Activated CD4-positive, alpha-beta T cell treated with anti-CD3 and anti-CD28 coated beads for 36 hours (primary cell): ENCODE results near the gene ZNF319. TPM values are rescaled to one million over a fixed set of nuclear protein-coding genes. Genes with fewer than 3 reads are reported as not detected.
"Not testable (repeated sequence)": the region's sequence is repeated elsewhere in the genome, so short reads cannot be mapped to it uniquely, and the experiment has no call there.

ENCODE experiments used
- ATAC-seq: fragments of 200-7000 bp; cut with Tn5 transposase; one replicate; pipeline ENCODE4 v1.10.0; 2021; ENCODE audit warnings: mild to moderate bottlenecking, moderate library complexity
- CTCF ChIA-PET: fragments of 350-600 bp; sonication (Branson Sonifier 250); formaldehyde crosslinking; loops from one replicate; lab custom pipeline; 2021; ENCODE audit warnings: antibody characterized with exemption; lab: Charles Lee
- POLR2A ChIA-PET: fragments of 350-600 bp; sonication (Branson Sonifier 250); formaldehyde crosslinking; loops from one replicate; lab custom pipeline; 2021; ENCODE audit warnings: antibody characterized with exemption, inconsistent platforms; lab: Charles Lee
- DNase-seq: peaks from one replicate; pipeline ENCODE4 v3.0.0-alpha.2; 2020
- H3K27ac Mint-ChIP-seq: one replicate; pipeline ENCODE4 v1.8.0; 2021; ENCODE audit warnings: mixed read lengths
- H3K27me3 Mint-ChIP-seq: one replicate; pipeline ENCODE4 v1.8.0; 2021; ENCODE audit warnings: mixed read lengths
- H3K36me3 Mint-ChIP-seq: one replicate; pipeline ENCODE4 v1.8.0; 2021; ENCODE audit warnings: low read depth, mixed read lengths
- H3K4me1 Mint-ChIP-seq: one replicate; pipeline ENCODE4 v1.8.0; 2021; ENCODE audit warnings: mixed read lengths
- H3K4me3 Mint-ChIP-seq: one replicate; pipeline ENCODE4 v1.8.0; 2021; ENCODE audit warnings: mild to moderate bottlenecking, moderate library complexity, mixed read lengths
- H3K9me3 Mint-ChIP-seq: one replicate; pipeline ENCODE4 v1.8.0; 2021; ENCODE audit warnings: low read depth, mixed read lengths
- intact Hi-C, 2 experiments: fragments of 100-400 bp; cut with DNase I in 1 of 2; cut with micrococcal nuclease in 1 of 2; formaldehyde crosslinking; loops; one replicate each; pipeline versions ENCODE4 v1.14.2 to v1.15.1; 2022 to 2024; cut with DNase I, micrococcal nuclease
- total RNA-seq, 2 experiments: library from RNA; stranded (reverse); gene quantifications; one replicate each; pipeline ENCODE4 v1.2.3, GENCODE V29; 2021

Gene ZNF319
- total RNA-seq, 2 experiments from 2014 or later = 5.3 to 6.6 TPM

GRCh38 chr16:57985204-57986181 lies 15.0 kb downstream of the ZNF319 start:
- Mint-ChIP-seq H3K27me3 (no peaks in the 10 kb centered on the region), H3K9me3 (no peaks in the 10 kb centered on the region), H3K4me1 (peaks cover 7% of the 10 kb centered on the region), H3K4me3 (peak overlapping the region; percentile 76), H3K27ac (peak overlapping the region; percentile 25), H3K36me3 (no peaks in the 10 kb centered on the region)
- DNase-seq = peak; percentile 47
- POLR2A ChIA-PET = no interaction called here
- ATAC-seq = peak; percentile 50
- CTCF ChIA-PET = interaction anchor here (0.6 kb wide), 1 partner anchor 129 kb away, joined by 4 read pairs; no protein-coding TSS in a partner anchor
- intact Hi-C loops = loop anchor here (1.0 to 2.0 kb wide), 6 partner anchors 16 to 264 kb away; partner anchors contain the start of genes USB1 (in 2 of the 2), CFAP20 (in 1 of the 2) and MMP15 (in 1 of the 2)

- ATAC-seq = peak; percentile 100
- no peak overlapping the region for H3K27ac Mint-ChIP-seq
- H3K9me3 Mint-ChIP-seq = no peaks in the 10 kb centered on the region
- ChIA-PET POLR2A (no interaction called here), CTCF (interaction anchor here (0.6 kb wide), 1 partner anchor 128 kb away, joined by 4 read pairs; no protein-coding TSS in a partner anchor)
- peak; percentile 97 for DNase-seq
- H3K4me1 Mint-ChIP-seq = peaks cover 7% of the 10 kb centered on the region
- intact Hi-C loops = loop anchor here (1.0 to 2.0 kb wide), 7 partner anchors 17 to 265 kb away; partner anchors contain the start of genes USB1 (in 2 of the 2), CFAP20 (in 1 of the 2), KATNB1 (in 1 of the 2) and MMP15 (in 1 of the 2)
- H3K36me3 Mint-ChIP-seq = no peaks in the 10 kb centered on the region
- H3K27me3 Mint-ChIP-seq = no peaks in the 10 kb centered on the region
- peak overlapping the region; percentile 76 for H3K4me3 Mint-ChIP-seq
Measured at GRCh38 chr16:57984443-57985203, 15.8 kb downstream of the ZNF319 start.

- ChIA-PET POLR2A (no interaction called here), CTCF (interaction anchor here (1.7 kb wide), 1 partner anchor 41 kb away, joined by 4 read pairs; no protein-coding TSS in a partner anchor)
- H3K27me3 Mint-ChIP-seq = no peaks in the 10 kb centered on the region
- no peak overlapping the region for H3K4me3 Mint-ChIP-seq
- ATAC-seq (no peak), DNase-seq (no peak)
- no peak overlapping the region for H3K27ac Mint-ChIP-seq
- no peaks in the 10 kb centered on the region for H3K36me3 Mint-ChIP-seq
- intact Hi-C loops = no loop called here
- H3K9me3 Mint-ChIP-seq = no peaks in the 10 kb centered on the region
- peaks cover 7% of the 10 kb centered on the region for H3K4me1 Mint-ChIP-seq
Measured at GRCh38 chr16:57982385-57982784, 18.1 kb downstream of the ZNF319 start.

- intact Hi-C loops = no loop called here
- Mint-ChIP-seq H3K9me3 (no peaks in the 10 kb centered on the region), H3K36me3 (no peaks in the 10 kb centered on the region), H3K27ac (no peak overlapping the region), H3K27me3 (no peaks in the 10 kb centered on the region), H3K4me3 (no peak overlapping the region), H3K4me1 (peaks cover 7% of the 10 kb centered on the region)
- ChIA-PET POLR2A (no interaction called here), CTCF (no interaction called here)
- no peak for DNase-seq
- no peak for ATAC-seq
Measured at GRCh38 chr16:57981636-57982035, 18.8 kb downstream of the ZNF319 start.

- Mint-ChIP-seq H3K4me1 (peaks cover under 1% of the 10 kb centered on the region), H3K27ac (no peak overlapping the region), H3K4me3 (no peak overlapping the region), H3K36me3 (no peaks in the 10 kb centered on the region), H3K9me3 (no peaks in the 10 kb centered on the region), H3K27me3 (no peaks in the 10 kb centered on the region)
- DNase-seq (no peak), ATAC-seq (no peak)
- ChIA-PET CTCF (interaction anchor here (0.9 kb wide), 2 partner anchors 13 to 20 kb away, joined by 3 to 5 read pairs; no protein-coding TSS in a partner anchor), POLR2A (no interaction called here)
- intact Hi-C loops = no loop called here
Measured at GRCh38 chr16:57979006-57979585, 21.4 kb downstream of the ZNF319 start.

GRCh38 chr16:57978070-57978465 lies 22.4 kb downstream of the ZNF319 start:
- POLR2A ChIA-PET, ATAC-seq, intact Hi-C loops, H3K4me3 Mint-ChIP-seq, DNase-seq, H3K9me3 Mint-ChIP-seq, H3K36me3 Mint-ChIP-seq, H3K27me3 Mint-ChIP-seq, H3K4me1 Mint-ChIP-seq, H3K27ac Mint-ChIP-seq: not testable (repeated sequence)
- CTCF ChIA-PET = interaction anchor here (0.6 kb wide), 1 partner anchor 1658 kb away, joined by 3 read pairs; no protein-coding TSS in a partner anchor

- intact Hi-C loops = no loop called here
- CTCF ChIA-PET = interaction anchor here (0.6 to 1.3 kb wide), 3 partner anchors 14 to 1657 kb away, joined by 3 to 4 read pairs (median 3); no protein-coding TSS in a partner anchor
- ATAC-seq = no peak
- Mint-ChIP-seq H3K36me3 (no peaks in the 10 kb centered on the region), H3K9me3 (no peaks in the 10 kb centered on the region), H3K27me3 (no peaks in the 10 kb centered on the region), H3K27ac (no peak overlapping the region), H3K4me3 (no peak overlapping the region), H3K4me1 (no peaks in the 10 kb centered on the region)
- POLR2A ChIA-PET = no interaction called here
- no peak for DNase-seq
Measured at GRCh38 chr16:57977418-57978069, 22.9 kb downstream of the ZNF319 start.

- DNase-seq (no peak), ATAC-seq (no peak)
- POLR2A ChIA-PET = no interaction called here
- H3K27ac Mint-ChIP-seq = no peak overlapping the region
- intact Hi-C loops = no loop called here
- no peaks in the 10 kb centered on the region for H3K9me3 Mint-ChIP-seq
- H3K4me3 Mint-ChIP-seq = no peak overlapping the region
- CTCF ChIA-PET = interaction anchor here (1.2 to 1.3 kb wide), 2 partner anchors 16 to 45 kb away, joined by 3 to 4 read pairs; no protein-coding TSS in a partner anchor
- no peaks in the 10 kb centered on the region for H3K4me1 Mint-ChIP-seq
- no peaks in the 10 kb centered on the region for H3K36me3 Mint-ChIP-seq
- no peaks in the 10 kb centered on the region for H3K27me3 Mint-ChIP-seq
Measured at GRCh38 chr16:57976331-57976796, 24.1 kb downstream of the ZNF319 start.

- H3K27ac Mint-ChIP-seq = no peak overlapping the region
- DNase-seq (no peak), ATAC-seq (no peak)
- ChIA-PET CTCF (no interaction called here), POLR2A (no interaction called here)
- H3K27me3 Mint-ChIP-seq = no peaks in the 10 kb centered on the region
- no peaks in the 10 kb centered on the region for H3K4me1 Mint-ChIP-seq
- intact Hi-C loops = loop anchor here in 1 of 2 experiments (1.0 kb wide), 1 partner anchor 28 kb away; no protein-coding TSS in a partner anchor
- H3K36me3 Mint-ChIP-seq = no peaks in the 10 kb centered on the region
- no peak overlapping the region for H3K4me3 Mint-ChIP-seq
- no peaks in the 10 kb centered on the region for H3K9me3 Mint-ChIP-seq
Measured at GRCh38 chr16:57972306-57972705, 28.2 kb downstream of the ZNF319 start.

GRCh38 chr16:57971848-57972247 lies 28.6 kb downstream of the ZNF319 start:
- intact Hi-C loops = loop anchor here in 1 of 2 experiments (1.0 kb wide), 1 partner anchor 28 kb away; no protein-coding TSS in a partner anchor
- DNase-seq = no peak
- no peaks in the 10 kb centered on the region for H3K27me3 Mint-ChIP-seq
- no peaks in the 10 kb centered on the region for H3K36me3 Mint-ChIP-seq
- CTCF ChIA-PET = no interaction called here
- no peaks in the 10 kb centered on the region for H3K9me3 Mint-ChIP-seq
- no peak overlapping the region for H3K4me3 Mint-ChIP-seq
- ATAC-seq = no peak
- POLR2A ChIA-PET = no interaction called here
- no peak overlapping the region for H3K27ac Mint-ChIP-seq
- no peaks in the 10 kb centered on the region for H3K4me1 Mint-ChIP-seq
